CD14-positive monocyte (primary cell): Measurements from ENCODE around the gene CDKAL1. TPM values are rescaled to one million over a fixed set of nuclear protein-coding genes. Genes with fewer than 3 reads are reported as not detected.

Experiments used
- DNase-seq, 3 donors: peaks; one replicate each; pipeline ENCODE4 v3.0.0-alpha.2; 2011 to 2022
- H2AFZ ChIP-seq: 2 replicates; pipeline ENCODE4 v1.6.0; 2012; ENCODE audit warnings: mild to moderate bottlenecking, low read depth, low read length, inconsistent platforms; ENCODE audit not compliant: insufficient read depth, poor library complexity, severe bottlenecking
- H3K27ac ChIP-seq, 2 donors: 1 replicate in 1 of 2; 2 replicates in 1 of 2; pipeline ENCODE4 v1.5.1; 2012 to 2013; ENCODE audit warnings: low read length in 2 of 2, control low read depth in 1 of 2, inconsistent platforms in 1 of 2, low read depth in 1 of 2, mild to moderate bottlenecking in 1 of 2
- H3K27me3 ChIP-seq, 2 donors: one replicate each; pipeline versions ENCODE4 v1.6.0 to v1.6.1; 2011 to 2013; ENCODE audit warnings: low read length in 2 of 2; ENCODE audit not compliant: control insufficient read depth in 2 of 2, insufficient read depth in 2 of 2
- H3K36me3 ChIP-seq, 2 donors: replicated peaks in 1 of 2; 1 replicate in 1 of 2; 2 replicates in 1 of 2; pipeline versions ENCODE4 v1.5.1 to v1.6.1; 2012 to 2013; ENCODE audit warnings: low read length in 2 of 2, control low read depth in 1 of 2, inconsistent platforms in 1 of 2, mild to moderate bottlenecking in 1 of 2; ENCODE audit not compliant: insufficient read depth in 2 of 2, control insufficient read depth in 1 of 2
- H3K4me1 ChIP-seq, 2 donors: 1 replicate in 1 of 2; 2 replicates in 1 of 2; pipeline versions ENCODE4 v1.5.1 to v1.6.1; 2012 to 2013; ENCODE audit warnings: low read length in 2 of 2, control low read depth in 1 of 2, inconsistent platforms in 1 of 2, mild to moderate bottlenecking in 1 of 2, moderate library complexity in 1 of 2; ENCODE audit not compliant: insufficient read depth in 2 of 2, control insufficient read depth in 1 of 2
- H3K4me2 ChIP-seq: replicated peaks from 2 replicates; pipeline ENCODE3; 2012; ENCODE audit warnings: low read length, moderate library complexity, mild to moderate bottlenecking; ENCODE audit not compliant: poor library complexity, severe bottlenecking; ENCODE audit errors: extremely low read depth
- H3K4me3 ChIP-seq, 3 experiments: fragments of 200-600 bp in 1 of 3; sonication (generic) in 1 of 3; replicated peaks in 1 of 3; 1 replicate in 2 of 3; 2 replicates in 1 of 3; pipeline ENCODE4 v1.5.1; 2011 to 2013; ENCODE audit warnings: low read length in 3 of 3, mild to moderate bottlenecking in 3 of 3, control low read depth in 2 of 3, low read depth in 2 of 3, inconsistent platforms in 1 of 3, moderate library complexity in 1 of 3
- H3K79me2 ChIP-seq: 2 replicates; pipeline ENCODE4 v1.6.0; 2012; ENCODE audit warnings: mild to moderate bottlenecking, control low read depth, inconsistent platforms, low read length, moderate library complexity; ENCODE audit not compliant: insufficient read depth
- H3K9ac ChIP-seq: 2 replicates; pipeline ENCODE4 v1.6.0; 2017; ENCODE audit warnings: low read length, mild to moderate bottlenecking; ENCODE audit not compliant: insufficient read depth, poor library complexity, severe bottlenecking
- H3K9me3 ChIP-seq, 2 donors: replicated peaks in 1 of 2; 1 replicate in 1 of 2; 2 replicates in 1 of 2; pipeline versions ENCODE4 v1.5.1 to v1.6.1; 2012 to 2013; ENCODE audit warnings: low read length in 2 of 2, control low read depth in 1 of 2; ENCODE audit not compliant: control insufficient read depth in 1 of 2, insufficient read depth in 1 of 2
- H4K20me1 ChIP-seq: 2 replicates; pipeline ENCODE4 v1.6.0; 2012; ENCODE audit warnings: mild to moderate bottlenecking, low read length, control low read depth, moderate library complexity; ENCODE audit not compliant: insufficient read depth
- H3K27ac Mint-ChIP-seq, 7 donors: one replicate each; pipeline ENCODE4 v1.8.0; 2020; ENCODE audit warnings: mild to moderate bottlenecking in 7 of 7, mixed read lengths in 7 of 7, moderate library complexity in 6 of 7, inconsistent platforms in 2 of 7
- H3K27me3 Mint-ChIP-seq, 3 donors: one replicate each; pipeline ENCODE4 v1.8.0; 2021 to 2022; ENCODE audit warnings: low read depth in 3 of 3, mild to moderate bottlenecking in 3 of 3, mixed read lengths in 3 of 3, moderate library complexity in 3 of 3, inconsistent platforms in 1 of 3
- H3K36me3 Mint-ChIP-seq, 2 donors: one replicate each; pipeline ENCODE4 v1.8.0; 2020; ENCODE audit warnings: mixed read lengths in 2 of 2, inconsistent platforms in 1 of 2, mild to moderate bottlenecking in 1 of 2
- H3K4me1 Mint-ChIP-seq: one replicate; pipeline ENCODE4 v1.8.0; 2020; ENCODE audit warnings: mild to moderate bottlenecking, mixed read lengths
- H3K4me3 Mint-ChIP-seq, 2 donors: one replicate each; pipeline ENCODE4 v1.8.0; 2020; ENCODE audit warnings: mild to moderate bottlenecking in 2 of 2, mixed read lengths in 2 of 2, moderate library complexity in 1 of 2
- H3K9me3 Mint-ChIP-seq, 7 donors: one replicate each; pipeline ENCODE4 v1.8.0; 2020 to 2022; ENCODE audit warnings: mixed read lengths in 7 of 7, mild to moderate bottlenecking in 6 of 7, moderate library complexity in 6 of 7, inconsistent platforms in 2 of 7
- WGBS: methylation state at CpG from one replicate; pipeline ENCODE4 v1.1.5; 2013; ENCODE audit warnings: missing lambda C conversion rate; ENCODE audit not compliant: insufficient coverage; 5-methylcytosine and 5-hydroxymethylcytosine counted together
- intact Hi-C, 2 donors: fragments of 100-400 bp; cut with micrococcal nuclease; formaldehyde crosslinking; loops; one replicate each; pipeline versions ENCODE4 v1.15.0 to v1.15.1; 2023
- polyA plus RNA-seq, 3 donors: library from polyadenylated mRNA; depleted of rRNA in 1 of 3; unstranded in 2 of 3; stranded (reverse) in 1 of 3; fragments of 300-500 nt in 2 of 3; fragments of >200 nt in 1 of 3; fragmentation: Illumina TruSeq in 2 of 3; gene quantifications; 1 replicate in 2 of 3; 2 replicates in 1 of 3; pipeline ENCODE4 v1.2.3, GENCODE V29; 2012 to 2021
- TF ChIP-seq, protein P1 (sequence below): fragments of 200-600 bp; IDR thresholded peaks from one replicate; pipeline ENCODE4 v1.8.0; 2022; ENCODE audit warnings: antibody characterized with exemption, mild to moderate bottlenecking

CDKAL1 gene
- polyA plus RNA-seq, 3 donors = 3.2 to 12.4 (median 8.3) TPM

DNA sequence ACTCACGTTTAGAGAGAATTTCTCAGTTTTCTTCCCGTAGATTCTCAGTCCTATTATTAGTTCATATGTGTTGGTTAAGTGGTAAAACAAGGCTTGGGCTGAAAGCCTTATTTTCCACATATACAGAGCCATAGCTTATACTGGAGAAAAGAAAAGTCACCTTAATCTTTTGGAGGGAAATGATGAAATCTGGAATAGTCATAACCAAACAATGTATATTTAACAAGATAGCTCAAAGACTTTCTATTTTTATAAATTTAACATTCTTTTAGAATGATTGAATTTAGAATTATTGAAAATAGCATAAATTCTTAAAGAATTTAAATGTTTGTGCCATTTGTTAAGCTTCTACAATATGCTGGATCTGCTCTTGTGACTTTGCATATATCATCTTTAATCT, 85.8 kb downstream of the CDKAL1 start:
- no peak overlapping the region for H3K27ac ChIP-seq
- no CpG with 5 or more reads among the region's 2 CpGs for WGBS
- H3K9me3 ChIP-seq = no peaks in the 10 kb centered on the region
- H3K4me2 ChIP-seq = no peak overlapping the region
- H4K20me1 ChIP-seq = no peaks in the 10 kb centered on the region
- H3K4me3 ChIP-seq = no peak overlapping the region
- Mint-ChIP-seq H3K36me3 (peaks cover 6 to 13% of the 10 kb centered on the region in 2 donors), H3K4me3 (no peak overlapping the region), H3K9me3 (peaks cover 0 to 5% (median 0%) of the 10 kb centered on the region in 7 donors), H3K27me3 (no peaks in the 10 kb centered on the region), H3K4me1 (no peaks in the 10 kb centered on the region), H3K27ac (no peak overlapping the region)
- H3K79me2 ChIP-seq = no peaks in the 10 kb centered on the region
- no peaks in the 10 kb centered on the region for H3K27me3 ChIP-seq
- DNase-seq = no peak
- TF ChIP-seq, protein P1, sequence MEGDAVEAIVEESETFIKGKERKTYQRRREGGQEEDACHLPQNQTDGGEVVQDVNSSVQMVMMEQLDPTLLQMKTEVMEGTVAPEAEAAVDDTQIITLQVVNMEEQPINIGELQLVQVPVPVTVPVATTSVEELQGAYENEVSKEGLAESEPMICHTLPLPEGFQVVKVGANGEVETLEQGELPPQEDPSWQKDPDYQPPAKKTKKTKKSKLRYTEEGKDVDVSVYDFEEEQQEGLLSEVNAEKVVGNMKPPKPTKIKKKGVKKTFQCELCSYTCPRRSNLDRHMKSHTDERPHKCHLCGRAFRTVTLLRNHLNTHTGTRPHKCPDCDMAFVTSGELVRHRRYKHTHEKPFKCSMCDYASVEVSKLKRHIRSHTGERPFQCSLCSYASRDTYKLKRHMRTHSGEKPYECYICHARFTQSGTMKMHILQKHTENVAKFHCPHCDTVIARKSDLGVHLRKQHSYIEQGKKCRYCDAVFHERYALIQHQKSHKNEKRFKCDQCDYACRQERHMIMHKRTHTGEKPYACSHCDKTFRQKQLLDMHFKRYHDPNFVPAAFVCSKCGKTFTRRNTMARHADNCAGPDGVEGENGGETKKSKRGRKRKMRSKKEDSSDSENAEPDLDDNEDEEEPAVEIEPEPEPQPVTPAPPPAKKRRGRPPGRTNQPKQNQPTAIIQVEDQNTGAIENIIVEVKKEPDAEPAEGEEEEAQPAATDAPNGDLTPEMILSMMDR = no peak
- H2AFZ ChIP-seq = no peak overlapping the region
- intact Hi-C loops = no loop called here
- H3K9ac ChIP-seq = no peak overlapping the region
- no peaks in the 10 kb centered on the region for H3K4me1 ChIP-seq
- no peaks in the 10 kb centered on the region for H3K36me3 ChIP-seq

DNA sequence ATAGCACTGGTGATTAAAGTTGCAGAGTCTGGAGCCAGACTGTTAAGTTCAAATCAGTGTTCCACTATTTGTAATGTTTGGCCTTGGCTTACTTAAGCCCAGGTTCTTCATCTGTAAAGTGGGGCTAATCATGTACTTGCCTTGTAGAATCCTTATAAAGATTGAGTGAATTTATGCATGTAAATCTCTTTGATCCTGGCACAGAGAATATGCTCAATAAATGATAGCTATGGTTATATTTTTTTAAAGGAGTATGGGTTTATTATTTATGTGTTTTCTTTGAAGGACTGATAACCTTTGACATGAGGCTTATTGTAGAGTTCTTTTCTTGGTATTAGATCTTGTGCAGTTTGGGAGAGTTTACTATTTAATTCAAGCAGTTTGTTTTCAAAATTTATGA, 89.5 kb downstream of the CDKAL1 start:
- H3K9me3 Mint-ChIP-seq = no peaks in the 10 kb centered on the region
- no peak overlapping the region for H3K27ac Mint-ChIP-seq
- no peak overlapping the region for H3K4me3 Mint-ChIP-seq

More for the DNA sequence above, 89.5 kb downstream of the CDKAL1 start:
- Histone ChIP-seq H3K4me1 (no peaks in the 10 kb centered on the region), H3K27me3 (no peaks in the 10 kb centered on the region), H3K9ac (no peak overlapping the region), H4K20me1 (no peaks in the 10 kb centered on the region), H3K36me3 (no peaks in the 10 kb centered on the region), H3K4me3 (no peak overlapping the region), H3K27ac (no peak overlapping the region), H3K79me2 (no peaks in the 10 kb centered on the region), H2AFZ (no peak overlapping the region), H3K9me3 (no peaks in the 10 kb centered on the region), H3K4me2 (no peak overlapping the region)
- H3K4me1 Mint-ChIP-seq = no peaks in the 10 kb centered on the region
- intact Hi-C loops = no loop called here
- peaks cover 6 to 11% of the 10 kb centered on the region in 2 donors for H3K36me3 Mint-ChIP-seq
- H3K27me3 Mint-ChIP-seq = no peaks in the 10 kb centered on the region
- no peak for DNase-seq
- TF ChIP-seq, protein P1 = no peak
